Parathyroid adenoma (tissue), 2 donors: ENCODE data around the gene SLC15A3.

Experiments used
- H2AFZ ChIP-seq: fragments of 300-600 bp; sonication (generic); one replicate; pipeline ENCODE4 v1.7.0; 2017; ENCODE audit warnings: antibody characterized with exemption, mild to moderate bottlenecking
- H3K27ac ChIP-seq: fragments of 300-600 bp; sonication (generic); one replicate; pipeline ENCODE4 v1.7.0; 2017
- H3K27me3 ChIP-seq: fragments of 300-600 bp; sonication (generic); one replicate; pipeline ENCODE4 v1.7.0; 2017; ENCODE audit warnings: low read length; ENCODE audit not compliant: control insufficient read depth, insufficient read depth
- H3K36me3 ChIP-seq: fragments of 300-600 bp; sonication (generic); one replicate; pipeline ENCODE4 v1.7.0; 2017; ENCODE audit warnings: low read length; ENCODE audit not compliant: control insufficient read depth, insufficient read depth
- H3K4me1 ChIP-seq: fragments of 300-600 bp; sonication (generic); one replicate; pipeline ENCODE4 v1.7.0; 2017; ENCODE audit warnings: control low read depth
- H3K4me2 ChIP-seq: fragments of 300-600 bp; sonication (generic); one replicate; pipeline ENCODE4 v1.7.0; 2017; ENCODE audit warnings: low read length
- H3K4me3 ChIP-seq: fragments of 300-600 bp; sonication (generic); one replicate; pipeline ENCODE4 v1.7.0; 2017; ENCODE audit warnings: low read depth, low read length
- H3K79me2 ChIP-seq: fragments of 300-600 bp; sonication (generic); one replicate; pipeline ENCODE4 v1.7.0; 2017; ENCODE audit warnings: control low read depth
- H3K9ac ChIP-seq: fragments of 300-600 bp; sonication (generic); one replicate; pipeline ENCODE4 v1.7.0; 2017; ENCODE audit warnings: mild to moderate bottlenecking
- H3K9me3 ChIP-seq: fragments of 300-600 bp; sonication (generic); one replicate; pipeline ENCODE4 v1.7.0; 2017; ENCODE audit warnings: low read length; ENCODE audit not compliant: control insufficient read depth
- CTCF ChIP-seq: fragments of 300-600 bp; sonication (generic); IDR thresholded peaks from one replicate; pipeline ENCODE4 v1.7.0; 2017; ENCODE audit warnings: antibody characterized with exemption, mild to moderate bottlenecking
- donor health status: primary hyperparathyroidism.

The SLC15A3 gene

GRCh38 chr11:60973699-60974098 is 21.7 kb upstream of the SLC15A3 start:
- H3K27me3 ChIP-seq = no peaks in the 10 kb centered on the region
- no peaks in the 10 kb centered on the region for H3K79me2 ChIP-seq
- no peak overlapping the region for H3K9ac ChIP-seq
- H3K4me3 ChIP-seq = no peak overlapping the region
- H3K36me3 ChIP-seq = no peaks in the 10 kb centered on the region
- no peaks in the 10 kb centered on the region for H3K9me3 ChIP-seq
- no peak overlapping the region for H2AFZ ChIP-seq
- no peaks in the 10 kb centered on the region for H3K4me1 ChIP-seq
- no peak for TF ChIP-seq CTCF
- no peak overlapping the region for H3K27ac ChIP-seq
- H3K4me2 ChIP-seq = no peak overlapping the region

- no peak overlapping the region for H3K4me2 ChIP-seq
- no peaks in the 10 kb centered on the region for H3K27me3 ChIP-seq
- H3K9me3 ChIP-seq = no peaks in the 10 kb centered on the region
- H3K4me1 ChIP-seq = no peaks in the 10 kb centered on the region
- H2AFZ ChIP-seq = no peak overlapping the region
- H3K9ac ChIP-seq = no peak overlapping the region
- no peaks in the 10 kb centered on the region for H3K36me3 ChIP-seq
- H3K27ac ChIP-seq = no peak overlapping the region
- H3K4me3 ChIP-seq = no peak overlapping the region
- no peaks in the 10 kb centered on the region for H3K79me2 ChIP-seq
- TF ChIP-seq CTCF = no peak
Measured at GRCh38 chr11:60972182-60973030, 20.4 kb upstream of the SLC15A3 start.

GRCh38 chr11:60971520-60971919 is 19.5 kb upstream of the SLC15A3 start, which contains the start of gene CD6:
Gene CD6 (plus strand): TSS chr11:60971680. CDS start chr11:60971866, 186 bp downstream.
- no peak within 1 kb of the TSS for H3K27ac ChIP-seq
- H3K4me1 ChIP-seq = no peaks in the 10 kb centered on the region
- H3K4me3 ChIP-seq = no peak within 1 kb of the TSS
- H3K79me2 ChIP-seq = no peaks in the 10 kb centered on the region
- no peaks in the 10 kb centered on the region for H3K36me3 ChIP-seq
- H3K4me2 ChIP-seq = no peak within 1 kb of the TSS
- no peak within 1 kb of the TSS for H3K9ac ChIP-seq
- no peak for TF ChIP-seq CTCF
- H2AFZ ChIP-seq = no peak within 1 kb of the TSS
- no peaks in the 10 kb centered on the region for H3K27me3 ChIP-seq
- no peaks in the 10 kb centered on the region for H3K9me3 ChIP-seq

- H3K9ac ChIP-seq = no peak overlapping the region
- no peaks in the 10 kb centered on the region for H3K4me1 ChIP-seq
- no peak overlapping the region for H2AFZ ChIP-seq
- no peak overlapping the region for H3K4me3 ChIP-seq
- no peak overlapping the region for H3K4me2 ChIP-seq
- H3K79me2 ChIP-seq = no peaks in the 10 kb centered on the region
- no peaks in the 10 kb centered on the region for H3K27me3 ChIP-seq
- no peak overlapping the region for H3K27ac ChIP-seq
- no peaks in the 10 kb centered on the region for H3K9me3 ChIP-seq
- TF ChIP-seq CTCF = no peak
- H3K36me3 ChIP-seq = no peaks in the 10 kb centered on the region
Measured at GRCh38 chr11:60970890-60971289, 18.9 kb upstream of the SLC15A3 start.

- Histone ChIP-seq H3K4me2 (no peak overlapping the region), H3K79me2 (no peaks in the 10 kb centered on the region), H3K9ac (no peak overlapping the region), H3K27me3 (no peaks in the 10 kb centered on the region), H2AFZ (no peak overlapping the region), H3K4me3 (no peak overlapping the region), H3K36me3 (no peaks in the 10 kb centered on the region), H3K9me3 (no peaks in the 10 kb centered on the region), H3K27ac (no peak overlapping the region), H3K4me1 (no peaks in the 10 kb centered on the region)
- TF ChIP-seq CTCF = peak; percentile 73
Measured at GRCh38 chr11:60970369-60970774, 18.4 kb upstream of the SLC15A3 start.
